ENCODE data around the gene ACOX3.
"Not testable (repeated sequence)": the region's sequence is repeated elsewhere in the genome, so short reads cannot be mapped to it uniquely, and the experiment has no call there.

ACOX3 gene

GRCh38 chr4:8406887-8407286 is 33.6 kb downstream of the ACOX3 start:
- peak; percentile 30 for DNase-seq

GRCh38 chr4:8405516-8405875 is 35.0 kb downstream of the ACOX3 start:
- DNase-seq (no peak), ATAC-seq (no peak)

More at GRCh38 chr4:8406887-8407286, 33.6 kb downstream of the ACOX3 start:
- ATAC-seq = not testable (repeated sequence)

- ATAC-seq = no peak
Observed at GRCh38 chr4:8404791-8405515, 35.6 kb downstream of the ACOX3 start.

GRCh38 chr4:8403976-8404375 is 36.5 kb downstream of the ACOX3 start:
- no peak for ATAC-seq
- no peak for DNase-seq

More at GRCh38 chr4:8404791-8405515, 35.6 kb downstream of the ACOX3 start:
- DNase-seq = no peak

GRCh38 chr4:8403173-8403753 is 37.3 kb downstream of the ACOX3 start:
- ATAC-seq = peak; percentile 51
- peak; percentile 76 for DNase-seq

- ATAC-seq (no peak), DNase-seq (no peak)
Observed at GRCh38 chr4:8402640-8403039, 37.9 kb downstream of the ACOX3 start.

GRCh38 chr4:8402181-8402597 is 38.3 kb downstream of the ACOX3 start:
- DNase-seq = no peak
- no peak for ATAC-seq

GRCh38 chr4:8401665-8402064 is 38.9 kb downstream of the ACOX3 start:
- DNase-seq = no peak
- no peak for ATAC-seq

GRCh38 chr4:8400632-8401325 is 39.7 kb downstream of the ACOX3 start:
- DNase-seq (no peak), ATAC-seq (no peak)

GRCh38 chr4:8399298-8399697 is 41.2 kb downstream of the ACOX3 start:
- DNase-seq = no peak
- ATAC-seq = no peak

- no peak for ATAC-seq
- DNase-seq = no peak
Observed at GRCh38 chr4:8398347-8398746, 42.2 kb downstream of the ACOX3 start.

GRCh38 chr4:8396762-8397406 is 43.6 kb downstream of the ACOX3 start:
- ATAC-seq (no peak), DNase-seq (no peak)

GRCh38 chr4:8395504-8396296 is 44.8 kb downstream of the ACOX3 start:
- ATAC-seq = no peak
- no peak for DNase-seq

- DNase-seq = no peak
- ATAC-seq = no peak
Observed at GRCh38 chr4:8394806-8395205, 45.7 kb downstream of the ACOX3 start.

GRCh38 chr4:8394061-8394519 is 46.4 kb downstream of the ACOX3 start:
- DNase-seq = no peak

GRCh38 chr4:8393593-8394038 is 46.9 kb downstream of the ACOX3 start:
- no peak for ATAC-seq
- DNase-seq = no peak

More at GRCh38 chr4:8394061-8394519, 46.4 kb downstream of the ACOX3 start:
- no peak for ATAC-seq

GRCh38 chr4:8392591-8393190 is 47.8 kb downstream of the ACOX3 start:
- DNase-seq = no peak

GRCh38 chr4:8391972-8392371 is 48.6 kb downstream of the ACOX3 start:
- DNase-seq (no peak), ATAC-seq (no peak)

More at GRCh38 chr4:8392591-8393190, 47.8 kb downstream of the ACOX3 start:
- no peak for ATAC-seq

GRCh38 chr4:8391071-8391470 is 49.5 kb downstream of the ACOX3 start:
- ATAC-seq = no peak
- DNase-seq = no peak

- ATAC-seq (no peak), DNase-seq (no peak)
Observed at GRCh38 chr4:8390577-8390976, 49.9 kb downstream of the ACOX3 start.

- no peak for ATAC-seq
- no peak for DNase-seq
Observed at GRCh38 chr4:8388528-8388870, 52.0 kb downstream of the ACOX3 start.
